GM12892 (cell line): ENCODE results near the gene CFAP161.

Experiments used
- POLR2A ChIP-seq: IDR thresholded peaks from 2 replicates; pipeline ENCODE4 v1.6.1; 2011; ENCODE audit warnings: low read depth, low read length, control low read depth
- POLR2AphosphoS5 ChIP-seq: IDR thresholded peaks from 2 replicates; pipeline ENCODE4 v1.6.1; 2011; ENCODE audit warnings: low read depth, low read length, control low read depth
- TAF1 ChIP-seq: IDR thresholded peaks from 2 replicates; pipeline ENCODE4 v1.6.1; 2011; ENCODE audit warnings: low read depth, mild to moderate bottlenecking, control low read depth, low read length, borderline replicate concordance

DNA sequence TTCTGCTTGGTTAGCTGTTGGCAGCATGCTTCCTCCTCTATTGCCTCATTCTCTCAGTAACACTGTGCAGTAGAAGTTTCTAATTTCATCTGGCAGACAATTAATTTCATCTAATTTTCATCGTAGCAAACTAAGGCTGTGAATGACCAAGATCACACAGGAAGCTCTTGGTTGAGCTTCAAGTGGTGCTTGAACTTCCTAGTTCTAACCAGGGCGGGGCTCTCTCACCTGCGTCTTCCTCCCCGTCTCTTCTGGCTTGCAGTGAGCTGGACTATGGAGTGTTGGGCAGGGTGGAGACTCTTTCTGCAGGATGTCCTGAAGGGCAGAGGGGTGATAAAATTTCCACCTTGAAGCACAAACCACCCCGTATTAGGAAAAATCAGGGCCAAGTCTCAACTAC, 60.7 kb downstream of the CFAP161 start:
- TF ChIP-seq POLR2A (no peak), POLR2AphosphoS5 (no peak), TAF1 (no peak)
